Esophagus mucosa (tissue), 1 donor: ENCODE data around the gene FAM174B. TPM values are rescaled to one million over a fixed set of nuclear protein-coding genes. Genes with fewer than 3 reads are reported as not detected.
A peak's percentile ranks its signal among the peaks of the same experiment; 100 is the strongest.

Experiments used
- ATAC-seq: fragments of 200-7000 bp; cut with Tn5 transposase; one replicate; pipeline ENCODE4 v1.9.1; 2020
- total RNA-seq: library from RNA; stranded (reverse); gene quantifications from one replicate; pipeline ENCODE4 v1.2.4, GENCODE V29; 2023
- donor health status: DM: yes; HTN: yes; CAD: no.

The FAM174B gene
- total RNA-seq, 1 donor from 2014 or later: 4.3 TPM

DNA sequence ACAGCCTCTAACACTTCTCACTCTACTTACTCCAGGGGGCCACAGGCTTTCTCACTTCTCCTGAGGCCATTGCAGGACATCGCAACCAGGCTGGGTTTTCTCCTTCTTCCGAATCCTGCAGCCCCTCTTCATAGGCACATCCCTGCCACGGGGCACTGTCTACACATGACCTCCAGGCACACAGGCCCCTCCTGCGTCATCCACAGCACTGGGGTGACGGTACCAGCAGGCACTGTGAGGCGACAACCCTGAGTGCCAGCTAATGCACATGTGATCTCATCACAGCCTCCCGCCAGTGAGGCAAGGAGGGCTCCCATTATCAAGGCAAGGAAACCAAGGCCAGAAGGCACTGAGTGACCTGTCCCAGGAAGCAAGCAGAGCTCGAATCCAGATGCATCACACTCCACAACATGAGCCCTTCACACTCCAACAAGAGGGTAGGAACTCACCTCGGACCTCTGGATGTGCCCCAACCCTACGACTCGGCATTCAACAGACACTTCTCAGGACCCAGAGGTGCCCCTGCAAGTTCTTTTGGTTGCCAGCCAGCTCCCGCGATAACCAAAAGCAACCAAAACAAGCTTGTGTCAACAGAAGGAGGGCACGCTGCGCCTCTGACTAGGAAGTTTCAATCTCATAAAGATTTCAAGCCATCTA, 16.7 kb downstream of the FAM174B start:
- ATAC-seq: no peak

DNA sequence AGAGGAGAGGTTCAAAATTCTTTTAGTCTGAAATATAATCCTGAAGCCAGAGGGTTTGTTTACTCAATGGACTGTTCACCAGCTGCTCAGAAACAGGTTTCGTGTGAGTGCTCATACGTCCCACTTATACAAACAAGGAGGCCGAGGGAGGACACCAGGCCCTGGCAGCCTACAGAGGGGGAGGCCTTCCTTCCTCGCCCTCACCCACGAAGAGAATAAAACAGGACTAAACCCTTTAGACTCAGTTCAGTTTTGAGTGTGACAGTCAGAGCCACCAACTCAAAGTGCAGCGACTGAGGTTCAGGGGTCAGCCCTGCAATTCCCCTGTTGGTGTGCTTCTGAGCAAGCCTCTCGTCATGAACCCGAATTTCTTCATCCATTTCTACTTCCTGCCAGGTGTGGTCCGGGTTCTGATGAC, 17.3 kb downstream of the FAM174B start:
- peak; percentile 32 for ATAC-seq

- ATAC-seq: no peak
These were observed 17.9 kb downstream of the FAM174B start for GRCh38 chr15:92637626-92638025.

DNA sequence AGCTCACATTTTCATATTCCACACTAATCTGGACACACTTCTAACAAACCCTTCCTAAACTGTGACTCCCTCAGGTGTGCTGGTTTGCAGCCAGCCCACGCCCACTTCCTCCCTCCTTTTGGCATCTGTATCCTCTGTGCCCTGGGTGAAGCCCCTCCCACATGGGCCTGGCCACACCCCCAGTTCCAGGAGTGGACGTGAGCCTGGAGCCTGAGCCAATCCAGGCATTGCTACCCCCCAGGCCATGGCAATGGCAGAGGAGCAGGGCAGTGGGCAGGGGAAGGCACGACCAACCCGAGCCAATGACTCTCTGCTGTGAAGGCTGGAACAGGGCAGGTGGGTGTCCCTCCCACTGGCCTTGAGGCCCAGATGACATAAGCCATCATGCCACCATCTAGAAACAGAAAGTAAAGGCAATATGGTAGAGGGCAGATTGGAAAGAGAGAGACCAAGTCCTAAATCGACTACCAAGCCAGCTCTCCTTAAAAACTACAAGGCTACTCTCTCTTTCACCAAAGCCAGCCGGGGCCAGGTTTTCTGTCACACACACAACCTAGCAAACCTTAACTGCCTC, 18.6 kb downstream of the FAM174B start:
- ATAC-seq: peak; percentile 64

- no peak for ATAC-seq
These were observed 19.1 kb downstream of the FAM174B start for GRCh38 chr15:92636401-92636907.

DNA sequence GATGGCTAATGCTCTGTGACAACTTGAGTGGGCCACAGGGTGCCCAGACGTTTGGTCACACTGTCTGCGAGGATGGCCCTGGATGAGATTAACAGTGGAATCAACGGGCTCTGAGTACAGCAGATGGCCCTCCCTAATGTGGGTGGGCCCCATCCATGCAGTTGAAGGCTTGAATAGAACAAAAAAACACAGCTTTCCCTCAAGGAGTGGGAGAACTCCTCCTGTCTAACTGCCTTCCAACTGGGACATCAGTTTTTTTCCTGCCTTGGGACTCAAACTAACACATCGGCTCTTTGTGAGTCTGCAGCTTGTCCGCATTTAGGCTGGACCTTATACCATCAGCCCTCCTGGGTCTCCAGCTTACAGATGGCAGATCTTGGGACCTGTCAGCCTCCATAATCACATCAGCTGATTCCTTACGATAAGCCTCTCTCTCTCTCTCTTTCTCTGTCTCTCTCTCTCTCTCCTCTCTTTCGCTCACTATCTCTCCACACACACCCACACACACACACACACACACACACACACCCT, 20.8 kb downstream of the FAM174B start:
- no peak for ATAC-seq

DNA sequence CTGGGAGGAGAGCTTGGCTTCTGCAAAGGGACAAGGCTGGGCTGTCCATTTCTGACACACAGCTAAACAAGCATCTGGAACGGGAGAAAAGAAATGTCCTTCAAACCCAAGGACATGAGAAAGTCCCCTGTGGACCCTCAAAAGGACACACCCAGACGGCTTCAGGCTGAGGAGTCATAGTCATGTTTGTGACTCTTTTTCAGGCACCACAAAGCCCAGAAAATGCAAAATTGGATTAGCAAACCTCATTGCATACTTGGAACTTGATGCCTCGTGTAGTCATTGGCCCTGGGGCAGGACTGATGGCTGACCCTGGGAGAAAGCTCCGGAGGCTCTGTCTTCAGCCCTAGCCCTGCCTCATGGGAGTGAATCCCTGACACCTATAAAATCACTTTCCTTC, 21.5 kb downstream of the FAM174B start:
- no peak for ATAC-seq

- no peak for ATAC-seq
These were observed 22.2 kb downstream of the FAM174B start for GRCh38 chr15:92633418-92633817.

GRCh38 chr15:92633001-92633400, 22.6 kb downstream of the FAM174B start:
- no peak for ATAC-seq

- ATAC-seq: no peak
These were observed 23.9 kb downstream of the FAM174B start for GRCh38 chr15:92631721-92632120.

- no peak for ATAC-seq
These were observed 25.5 kb downstream of the FAM174B start for GRCh38 chr15:92629975-92630626.

GRCh38 chr15:92629276-92629974, 26.1 kb downstream of the FAM174B start:
- ATAC-seq: peak; percentile 48

DNA sequence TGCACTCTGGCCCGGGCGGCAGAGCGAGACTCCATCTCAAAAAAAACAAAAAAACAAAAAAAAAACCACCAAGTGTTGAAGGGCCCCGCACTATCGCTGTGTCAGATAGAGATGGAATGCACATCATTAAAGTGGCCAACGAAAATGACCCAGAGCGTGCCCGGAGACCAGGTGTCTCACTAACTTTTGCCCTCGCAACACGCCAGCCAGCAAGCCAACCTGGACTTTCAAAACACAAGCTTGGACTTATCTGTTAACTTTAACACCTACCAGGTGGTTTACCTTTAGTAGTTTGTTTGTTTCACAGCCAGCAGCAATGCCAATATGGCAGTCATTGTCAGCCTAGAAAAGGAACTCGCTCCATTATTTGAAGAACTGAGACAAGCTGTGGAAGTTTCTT, 28.6 kb downstream of the FAM174B start:
- no peak for ATAC-seq

GRCh38 chr15:92625251-92625980, 30.2 kb downstream of the FAM174B start:
- ATAC-seq: peak; percentile 26

GRCh38 chr15:92624401-92624991, 31.1 kb downstream of the FAM174B start:
- no peak for ATAC-seq

- ATAC-seq: no peak
These were observed 32.1 kb downstream of the FAM174B start for GRCh38 chr15:92623435-92623834.

- no peak for ATAC-seq
These were observed 33.5 kb downstream of the FAM174B start for GRCh38 chr15:92621972-92622533.

DNA sequence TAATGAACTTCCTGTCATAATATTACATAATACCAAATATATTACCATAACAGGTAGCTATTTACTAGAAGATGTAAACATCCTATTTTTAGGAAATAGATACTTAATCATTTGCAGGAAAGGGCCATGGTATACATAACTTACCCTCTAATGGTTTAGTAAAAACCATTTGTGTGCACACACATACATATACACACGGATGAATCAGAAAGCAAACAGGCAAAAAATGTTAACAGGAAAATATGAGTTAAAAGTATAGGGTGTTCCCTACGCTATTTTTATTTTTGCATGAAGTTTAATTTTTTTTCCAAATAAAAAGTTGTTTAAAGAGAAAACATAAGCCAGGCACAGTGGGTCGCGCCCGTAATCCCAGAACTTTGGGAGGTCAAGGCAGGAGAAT, 34.6 kb downstream of the FAM174B start:
- no peak for ATAC-seq

DNA sequence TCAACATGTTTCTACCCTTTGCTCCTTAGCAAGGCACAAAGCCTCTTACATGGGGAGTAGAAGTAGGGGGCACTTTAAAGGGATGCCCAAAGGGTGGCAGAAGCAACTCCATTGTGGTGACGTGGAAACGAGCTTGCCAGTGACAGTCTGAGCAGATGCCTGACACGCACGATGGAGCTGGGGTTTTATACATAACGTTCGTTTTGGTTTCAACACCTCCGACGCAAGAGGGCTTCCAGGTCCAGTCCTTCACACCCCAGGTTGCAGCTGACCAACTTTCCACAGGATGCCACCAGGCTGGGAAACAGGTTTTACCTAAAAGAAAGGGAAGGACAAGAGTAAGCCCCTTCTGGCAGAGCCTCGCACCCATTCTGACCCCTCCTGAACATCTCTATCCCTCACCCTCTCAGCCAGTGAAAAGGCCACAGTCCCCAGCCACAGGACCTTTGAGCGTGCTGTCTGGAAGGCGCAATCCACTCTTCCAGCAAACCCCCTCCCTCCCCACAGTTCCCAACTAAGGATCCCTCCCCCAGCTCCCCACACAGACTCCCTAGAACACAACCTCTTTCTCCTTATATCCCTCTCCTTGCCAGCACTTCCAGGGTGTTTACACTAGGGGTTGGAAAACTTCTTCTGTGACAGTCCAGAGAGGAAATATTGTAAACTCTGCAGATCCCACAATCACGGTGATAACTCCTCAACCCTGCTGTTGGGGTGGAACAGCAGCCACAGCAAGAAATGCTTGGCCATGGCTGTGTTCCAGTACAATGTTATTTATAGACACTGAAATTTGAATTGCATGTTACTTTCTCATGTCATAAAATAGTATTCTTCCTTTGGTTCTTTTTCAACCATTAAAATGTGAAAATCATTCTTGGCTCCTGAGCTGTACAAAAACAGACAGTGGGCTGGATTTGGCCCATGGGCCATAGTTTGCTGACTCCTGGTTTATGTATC, 36.2 kb downstream of the FAM174B start:
- no peak for ATAC-seq
